Umbilical cord (tissue), 2 donors: Measurements from ENCODE around the gene TP53TG3C. TPM values are rescaled to one million over a fixed set of nuclear protein-coding genes. Genes with fewer than 3 reads are reported as not detected.
"Not testable (repeated sequence)": the region's sequence is repeated elsewhere in the genome, so short reads cannot be mapped to it uniquely, and the experiment has no call there.

Experiments used
- DNase-seq: peaks from one replicate; pipeline ENCODE4 v3.0.0-alpha.2; 2015; ENCODE audit warnings: low spot score
- total RNA-seq: library from RNA; depleted of rRNA; stranded (reverse); fragments of >200 nt; gene quantifications from one replicate; pipeline ENCODE4 v1.2.3, GENCODE V29; 2014; ENCODE audit warnings: low replicate concordance; ENCODE audit not compliant: insufficient read depth

TP53TG3C gene, protein sequence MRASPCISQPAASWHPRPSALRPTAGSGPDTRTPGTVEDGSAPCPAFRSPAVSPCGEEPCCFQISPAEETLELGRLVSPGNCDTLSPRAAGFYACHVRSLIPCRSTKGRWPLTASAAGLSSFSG
- not detected for total RNA-seq

DNA sequence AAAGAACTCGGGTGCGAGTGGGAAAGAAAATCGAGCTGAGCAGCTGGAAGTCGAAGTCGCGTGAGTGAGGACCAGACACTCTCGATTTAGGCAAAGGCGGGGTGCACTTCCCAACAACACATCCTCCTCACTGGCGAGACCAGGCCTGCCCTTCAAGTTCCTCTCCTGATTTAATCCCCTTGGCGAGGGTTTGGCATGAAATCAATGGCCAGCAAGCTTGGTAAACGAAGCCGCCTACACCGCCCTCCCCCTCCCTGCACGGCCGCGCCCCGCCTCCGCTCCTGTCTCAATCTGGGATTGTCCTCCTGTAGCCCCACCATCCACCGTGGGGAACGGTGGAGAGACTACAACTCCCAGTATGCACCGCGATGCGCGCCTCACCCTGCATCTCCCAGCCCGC lies at the start of gene TP53TG3C:
TP53TG3C (plus strand) TSS at position 301 of the 400 bp plus-strand sequence; CDS start at position 369, 68 bp downstream.
- not testable (repeated sequence) for DNase-seq

Other genes with a start within 250 kb of the TP53TG3C start
- not detected for gene TP53TG3E, start 110.1 kb downstream of the TP53TG3C start, total RNA-seq
- gene TP53TG3B, start 166.6 kb downstream of the TP53TG3C start, total RNA-seq = not detected